Measurements from ENCODE around the gene ARF1.

DNA sequence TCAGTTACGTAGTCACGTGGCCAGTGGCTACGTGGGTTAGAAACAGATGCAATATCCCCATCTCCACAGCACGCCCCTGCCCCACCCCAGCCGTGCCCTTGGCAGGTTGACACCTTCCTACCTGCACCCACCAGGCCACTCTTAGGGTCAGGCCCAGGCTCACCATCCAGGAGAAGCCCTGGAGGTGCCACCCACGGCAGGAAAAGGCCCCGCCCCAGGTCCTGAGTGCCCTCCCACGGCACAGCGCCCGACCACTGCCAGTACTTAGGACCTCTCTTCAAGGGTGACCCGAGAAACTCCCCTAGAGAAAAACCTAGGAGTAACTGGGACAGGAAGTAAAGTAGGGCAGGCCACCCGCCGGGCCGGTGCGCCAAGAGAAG, 19.1 kb downstream of the ARF1 start:
- TF ChIP-seq, protein P1, sequence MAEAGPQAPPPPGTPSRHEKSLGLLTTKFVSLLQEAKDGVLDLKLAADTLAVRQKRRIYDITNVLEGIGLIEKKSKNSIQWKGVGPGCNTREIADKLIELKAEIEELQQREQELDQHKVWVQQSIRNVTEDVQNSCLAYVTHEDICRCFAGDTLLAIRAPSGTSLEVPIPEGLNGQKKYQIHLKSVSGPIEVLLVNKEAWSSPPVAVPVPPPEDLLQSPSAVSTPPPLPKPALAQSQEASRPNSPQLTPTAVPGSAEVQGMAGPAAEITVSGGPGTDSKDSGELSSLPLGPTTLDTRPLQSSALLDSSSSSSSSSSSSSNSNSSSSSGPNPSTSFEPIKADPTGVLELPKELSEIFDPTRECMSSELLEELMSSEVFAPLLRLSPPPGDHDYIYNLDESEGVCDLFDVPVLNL (IDR thresholded peaks at IDR 0.05; ENCODE audit: low read depth, low read length) = no peak
- TF ChIP-seq POLR2AphosphoS5 (IDR thresholded peaks at IDR 0.05; ENCODE audit: low read length) (no peak), ZNF274 (IDR thresholded peaks at IDR 0.05; ENCODE audit: insufficient read depth, insufficient read length) (no peak), FOXK2 (IDR thresholded peaks at IDR 0.05) (no peak), BCL11A (IDR thresholded peaks at IDR 0.05; ENCODE audit: low read depth, low read length) (no peak), EZH2 (IDR thresholded peaks at IDR 0.05; ENCODE audit: borderline replicate concordance, control insufficient read depth, low read depth, low read length) (no peak), EP300 (IDR thresholded peaks at IDR 0.05; ENCODE audit: borderline replicate concordance in 1 of 2, control insufficient read depth in 1 of 2, low read depth in 2 of 2, low read length in 2 of 2) (no peak), PBX3 (IDR thresholded peaks at IDR 0.05; ENCODE audit: insufficient replicate concordance, low read depth, low read length) (no peak)
- TF ChIP-seq, protein P2, sequence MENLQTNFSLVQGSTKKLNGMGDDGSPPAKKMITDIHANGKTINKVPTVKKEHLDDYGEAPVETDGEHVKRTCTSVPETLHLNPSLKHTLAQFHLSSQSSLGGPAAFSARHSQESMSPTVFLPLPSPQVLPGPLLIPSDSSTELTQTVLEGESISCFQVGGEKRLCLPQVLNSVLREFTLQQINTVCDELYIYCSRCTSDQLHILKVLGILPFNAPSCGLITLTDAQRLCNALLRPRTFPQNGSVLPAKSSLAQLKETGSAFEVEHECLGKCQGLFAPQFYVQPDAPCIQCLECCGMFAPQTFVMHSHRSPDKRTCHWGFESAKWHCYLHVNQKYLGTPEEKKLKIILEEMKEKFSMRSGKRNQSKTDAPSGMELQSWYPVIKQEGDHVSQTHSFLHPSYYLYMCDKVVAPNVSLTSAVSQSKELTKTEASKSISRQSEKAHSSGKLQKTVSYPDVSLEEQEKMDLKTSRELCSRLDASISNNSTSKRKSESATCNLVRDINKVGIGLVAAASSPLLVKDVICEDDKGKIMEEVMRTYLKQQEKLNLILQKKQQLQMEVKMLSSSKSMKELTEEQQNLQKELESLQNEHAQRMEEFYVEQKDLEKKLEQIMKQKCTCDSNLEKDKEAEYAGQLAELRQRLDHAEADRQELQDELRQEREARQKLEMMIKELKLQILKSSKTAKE (IDR thresholded peaks at IDR 0.05; ENCODE audit: low read depth, poor library complexity, severe bottlenecking) = no peak

All from GM12878 (cell line).